Head of caudate nucleus (tissue), 42 donors: ENCODE measurements around the gene FLNC.
A peak's percentile ranks its signal among the peaks of the same experiment; 100 is the strongest.

Source experiments
- DNase-seq, 42 donors: peaks; one replicate each; pipeline versions ENCODE4 v3.0.0 to v3.0.0-alpha.2; 2020 to 2021; ENCODE audit warnings: mixed read lengths in 7 of 42
- intact Hi-C: fragments of 100-400 bp; cut with DNase I; formaldehyde crosslinking; loops from one replicate; pipeline ENCODE4 v1.15.0; 2022

The FLNC gene

GRCh38 chr7:128840326-128841170 is 10.3 kb downstream of the FLNC start:
- no peak for DNase-seq
- intact Hi-C loops, result no loop called here

GRCh38 chr7:128841171-128841690 is 11.0 kb downstream of the FLNC start:
- no peak for DNase-seq
- intact Hi-C loops, result no loop called here

- intact Hi-C loops, result no loop called here
- peak in 18 of 42 donors; percentile 23 to 72 (median 50) for DNase-seq
Measured at GRCh38 chr7:128841921-128842673, 11.9 kb downstream of the FLNC start.

GRCh38 chr7:128842674-128843641 is 12.8 kb downstream of the FLNC start:
- intact Hi-C loops, result no loop called here
- no peak for DNase-seq

GRCh38 chr7:128843938-128844621 is 13.9 kb downstream of the FLNC start:
- no peak for DNase-seq
- intact Hi-C loops, result no loop called here

- DNase-seq, result no peak
- intact Hi-C loops, result no loop called here
Measured at GRCh38 chr7:128844777-128845311, 14.6 kb downstream of the FLNC start.

- DNase-seq, result no peak
- intact Hi-C loops, result no loop called here
Measured at GRCh38 chr7:128845475-128845874, 15.3 kb downstream of the FLNC start.

- no peak for DNase-seq
- intact Hi-C loops, result no loop called here
Measured at GRCh38 chr7:128845987-128846386, 15.8 kb downstream of the FLNC start.

GRCh38 chr7:128846781-128847444 is 16.7 kb downstream of the FLNC start:
- DNase-seq, result no peak

GRCh38 chr7:128847721-128848211 is 17.6 kb downstream of the FLNC start:
- intact Hi-C loops, result no loop called here
- DNase-seq, result no peak

More at GRCh38 chr7:128846781-128847444, 16.7 kb downstream of the FLNC start:
- intact Hi-C loops, result no loop called here

- no peak for DNase-seq
- intact Hi-C loops, result no loop called here
Measured at GRCh38 chr7:128848289-128849155, 18.3 kb downstream of the FLNC start.

- DNase-seq, result no peak
- intact Hi-C loops, result no loop called here
Measured at GRCh38 chr7:128849156-128849515, 18.9 kb downstream of the FLNC start.

- intact Hi-C loops, result no loop called here
Measured at GRCh38 chr7:128849804-128850490, 19.7 kb downstream of the FLNC start.

GRCh38 chr7:128852537-128853254 is 22.5 kb downstream of the FLNC start:
- intact Hi-C loops, result no loop called here
- DNase-seq, result no peak

More at GRCh38 chr7:128849804-128850490, 19.7 kb downstream of the FLNC start:
- no peak for DNase-seq

GRCh38 chr7:128853799-128854198 is 23.6 kb downstream of the FLNC start:
- no peak for DNase-seq
- intact Hi-C loops, result no loop called here
